H1 (cell line): Measurements from ENCODE around the gene DSC3. TPM values are rescaled to one million over a fixed set of nuclear protein-coding genes. Genes with fewer than 3 reads are reported as not detected.

Source experiments
- CTCF ChIA-PET: fragments of 300-600 bp; sonication (Branson Sonifier 250); formaldehyde crosslinking; loops from one replicate; lab custom pipeline; 2021; ENCODE audit not compliant: partially characterized antibody; lab: Charles Lee
- POLR2A ChIA-PET: fragments of 300-600 bp; sonication (Branson Sonifier 250); formaldehyde crosslinking; loops from one replicate; lab custom pipeline; 2021; ENCODE audit warnings: inconsistent platforms; ENCODE audit not compliant: partially characterized antibody; lab: Charles Lee
- DNase-seq, 2 experiments: peaks; one replicate each; pipeline versions ENCODE4 v3.0.0 to v3.0.0-alpha.2; 2010 to 2022; ENCODE audit warnings: low spot score in 2 of 2, low read depth in 1 of 2, mixed read lengths in 1 of 2
- FAIRE-seq: peaks from 2 replicates; lab custom pipeline; 2011; peaks lifted over from hg19 to GRCh38; lab: Jason Lieb, UNC
- H2AFZ ChIP-seq: 2 replicates; pipeline ENCODE4 v1.8.1; 2012; ENCODE audit warnings: low read length, inconsistent platforms
- H2AK5ac ChIP-seq: 2 replicates; pipeline ENCODE4 v1.6.1; 2013; ENCODE audit warnings: low read depth, low read length
- H2BK120ac ChIP-seq: replicated peaks from 2 replicates; pipeline ENCODE3; 2013; ENCODE audit warnings: low read depth, low read length, inconsistent platforms
- H2BK12ac ChIP-seq: 2 replicates; pipeline ENCODE4 v1.6.1; 2013; ENCODE audit warnings: low read depth, low read length
- H2BK15ac ChIP-seq: 2 replicates; pipeline ENCODE4 v1.6.1; 2013; ENCODE audit warnings: low read length
- H2BK20ac ChIP-seq: 2 replicates; pipeline ENCODE4 v1.6.1; 2013; ENCODE audit warnings: low read length
- H2BK5ac ChIP-seq: 2 replicates; pipeline ENCODE4 v1.6.1; 2013; ENCODE audit warnings: low read depth, low read length
- H3K14ac ChIP-seq: 2 replicates; pipeline ENCODE4 v1.6.1; 2013; ENCODE audit warnings: inconsistent platforms; ENCODE audit not compliant: insufficient read length
- H3K18ac ChIP-seq: 2 replicates; pipeline ENCODE4 v1.6.1; 2013; ENCODE audit warnings: low read length; ENCODE audit errors: extremely low read depth
- H3K23ac ChIP-seq: 2 replicates; pipeline ENCODE4 v1.6.1; 2013; ENCODE audit warnings: inconsistent platforms; ENCODE audit not compliant: insufficient read length
- H3K23me2 ChIP-seq: 2 replicates; pipeline ENCODE4 v1.6.1; 2013; ENCODE audit warnings: low read depth, low read length
- H3K27ac ChIP-seq: 2 replicates; pipeline ENCODE4 v1.6.1; 2011; ENCODE audit warnings: low read depth, low read length, inconsistent platforms
- H3K27me3 ChIP-seq, 4 experiments: replicated peaks in 1 of 4; 1 replicate in 1 of 4; 2 replicates in 3 of 4; pipeline versions ENCODE4 v1.6.1 to v1.8.1; 2011 to 2013; ENCODE audit warnings: low read length in 3 of 4, mild to moderate bottlenecking in 3 of 4, inconsistent platforms in 2 of 4, mixed read lengths in 2 of 4, moderate library complexity in 1 of 4; ENCODE audit not compliant: control insufficient read depth in 3 of 4, insufficient read depth in 3 of 4; ENCODE audit errors: extremely low read depth in 1 of 4
- H3K36me3 ChIP-seq, 4 experiments: 2 replicates each; pipeline versions ENCODE4 v1.6.1 to v1.8.1; 2011 to 2013; ENCODE audit warnings: mild to moderate bottlenecking in 4 of 4, low read length in 3 of 4, moderate library complexity in 2 of 4, control low read depth in 1 of 4, inconsistent platforms in 1 of 4; ENCODE audit not compliant: insufficient read depth in 4 of 4, control insufficient read depth in 2 of 4
- H3K4ac ChIP-seq: replicated peaks from 2 replicates; pipeline ENCODE3; 2013; ENCODE audit warnings: low read length, low read depth, mixed read lengths, inconsistent platforms; ENCODE audit not compliant: insufficient read length
- H3K4me1 ChIP-seq, 4 experiments: replicated peaks in 1 of 4; 1 replicate in 1 of 4; 2 replicates in 3 of 4; pipeline versions ENCODE4 v1.6.1 to v1.8.1; 2011 to 2013; ENCODE audit warnings: low read length in 3 of 4, inconsistent platforms in 2 of 4, mixed read lengths in 1 of 4; ENCODE audit not compliant: insufficient read depth in 4 of 4, control insufficient read depth in 3 of 4
- H3K4me2 ChIP-seq, 2 experiments: 2 replicates each; pipeline versions ENCODE4 v1.6.1 to v1.8.1; 2011 to 2013; ENCODE audit warnings: low read depth in 2 of 2, low read length in 2 of 2, control low read depth in 1 of 2, inconsistent platforms in 1 of 2, mild to moderate bottlenecking in 1 of 2; ENCODE audit not compliant: insufficient read depth in 1 of 2
- H3K4me3 ChIP-seq, 4 experiments: fragments of 200-600, 300-600 bp in 1 of 4; sonication (generic), shearing (Covaris generic), sonication (Bioruptor Twin) in 1 of 4; 2 replicates each; pipeline versions ENCODE4 v1.5.1 to v1.8.1; 2011 to 2016; ENCODE audit warnings: low read length in 4 of 4, low read depth in 3 of 4, control low read depth in 2 of 4, inconsistent platforms in 2 of 4, mild to moderate bottlenecking in 2 of 4, mixed read lengths in 1 of 4, moderate library complexity in 1 of 4; ENCODE audit not compliant: insufficient read depth in 2 of 4; ENCODE audit errors: extremely low read depth in 1 of 4
- H3K56ac ChIP-seq: replicated peaks from 2 replicates; pipeline ENCODE3; 2013; ENCODE audit warnings: low read depth, mild to moderate bottlenecking, mixed read lengths, low read length, inconsistent platforms; ENCODE audit not compliant: insufficient read length
- H3K79me1 ChIP-seq: 2 replicates; pipeline ENCODE4 v1.6.1; 2013; ENCODE audit warnings: low read depth, low read length, control low read depth
- H3K79me2 ChIP-seq, 2 experiments: 2 replicates each; pipeline versions ENCODE4 v1.6.1 to v1.8.1; 2012 to 2013; ENCODE audit warnings: low read length in 2 of 2, mild to moderate bottlenecking in 2 of 2, inconsistent platforms in 1 of 2; ENCODE audit not compliant: insufficient read depth in 2 of 2, control insufficient read depth in 1 of 2
- H3K9ac ChIP-seq, 4 experiments: replicated peaks in 1 of 4; 1 replicate in 1 of 4; 2 replicates in 3 of 4; pipeline versions ENCODE4 v1.6.1 to v1.8.1; 2011 to 2013; ENCODE audit warnings: low read depth in 3 of 4, low read length in 3 of 4, control low read depth in 2 of 4, mild to moderate bottlenecking in 2 of 4, moderate library complexity in 2 of 4, inconsistent platforms in 1 of 4; ENCODE audit errors: extremely low read depth in 1 of 4
- H3K9me3 ChIP-seq, 2 experiments: 2 replicates each; pipeline versions ENCODE4 v1.6.1 to v1.8.1; 2012 to 2013; ENCODE audit warnings: mild to moderate bottlenecking in 2 of 2, moderate library complexity in 2 of 2, control low read depth in 1 of 2, inconsistent platforms in 1 of 2, low read depth in 1 of 2, low read length in 1 of 2, mixed read lengths in 1 of 2; ENCODE audit not compliant: insufficient read depth in 2 of 2
- H4K20me1 ChIP-seq, 2 experiments: replicated peaks in 1 of 2; 2 replicates each; pipeline versions ENCODE3 to v1.8.1; 2011 to 2013; ENCODE audit warnings: inconsistent platforms in 2 of 2, low read length in 2 of 2, mild to moderate bottlenecking in 1 of 2; ENCODE audit not compliant: insufficient read depth in 2 of 2, control insufficient read depth in 1 of 2
- H4K5ac ChIP-seq: 2 replicates; pipeline ENCODE4 v1.6.1; 2013; ENCODE audit warnings: low read length, low read depth, mixed read lengths, inconsistent platforms; ENCODE audit not compliant: insufficient read length
- H4K8ac ChIP-seq: 2 replicates; pipeline ENCODE4 v1.8.0; 2013; ENCODE audit warnings: mild to moderate bottlenecking, moderate library complexity, low read length, inconsistent platforms; ENCODE audit not compliant: insufficient read depth; ENCODE audit errors: extremely low read depth
- H4K91ac ChIP-seq: replicated peaks from 2 replicates; pipeline ENCODE3; 2013; ENCODE audit warnings: low read length, mixed read lengths, inconsistent platforms; ENCODE audit not compliant: insufficient read length
- EP300 ChIP-seq, 2 experiments: IDR thresholded peaks; 1 replicate in 1 of 2; 2 replicates in 1 of 2; pipeline ENCODE4 v1.6.1; 2011 to 2012; ENCODE audit warnings: low read depth in 2 of 2, low read length in 2 of 2, mild to moderate bottlenecking in 2 of 2, borderline replicate concordance in 1 of 2, inconsistent platforms in 1 of 2, moderate library complexity in 1 of 2
- POU5F1 ChIP-seq: IDR thresholded peaks from 2 replicates; pipeline ENCODE4 v1.6.1; 2011; ENCODE audit warnings: low read depth, mild to moderate bottlenecking, low read length, moderate library complexity
- SP2 ChIP-seq: IDR thresholded peaks from 2 replicates; pipeline ENCODE4 v1.6.1; 2012; ENCODE audit warnings: mild to moderate bottlenecking, low read length, inconsistent platforms
- TAF1 ChIP-seq: IDR thresholded peaks from 2 replicates; pipeline ENCODE4 v1.6.1; 2011; ENCODE audit warnings: mild to moderate bottlenecking, low read depth, low read length
- TBP ChIP-seq: IDR thresholded peaks from 2 replicates; pipeline ENCODE4 v1.6.1; 2011; ENCODE audit warnings: low read depth, low read length, improper control_type of control experiment
- TEAD4 ChIP-seq: IDR thresholded peaks from 2 replicates; pipeline ENCODE4 v1.6.1; 2012; ENCODE audit warnings: low read depth, low read length, inconsistent platforms, mixed read lengths
- WGBS, 2 experiments: shearing (Covaris generic) in 1 of 2; methylation state at CpG; one replicate each; pipeline versions ENCODE4 v1.1.6 to v1.1.7; 2013 to 2015; ENCODE audit warnings: low lambda C conversion rate in 2 of 2, mixed read lengths in 2 of 2, inconsistent platforms in 1 of 2, low coverage in 1 of 2, missing lambda C conversion rate in 1 of 2; ENCODE audit not compliant: insufficient replicate concordance in 2 of 2, insufficient coverage in 1 of 2, insufficient read length in 1 of 2; ENCODE audit errors: extremely low coverage in 1 of 2, missing lambda C conversion rate in 1 of 2; 5-methylcytosine and 5-hydroxymethylcytosine counted together
- polyA plus RNA-seq, 7 experiments: library from polyadenylated mRNA; depleted of rRNA in 3 of 7; stranded (reverse) in 5 of 7; unstranded in 2 of 7; fragments of >200 nt in 5 of 7; fragments of 200-250 nt in 2 of 7; gene quantifications; 1 replicate in 5 of 7; 2 replicates in 1 of 7; 4 replicates in 1 of 7; pipeline versions ENCODE4 v1.2.1 to v1.2.3, GENCODE V29; 2011 to 2013; ENCODE audit warnings: missing spikeins in 2 of 7, mixed read lengths in 2 of 7
- total RNA-seq: library from RNA; stranded (reverse); fragmentation: NEBNext Ultra II Directional; extraction: Animal tissue kit (Norgen Biotek cat#: 25700); gene quantifications from 2 replicates; pipeline ENCODE4 v1.2.1, GENCODE V29; 2021
- TF ChIP-seq, protein P1 (sequence below), 3 experiments: IDR thresholded peaks; 1 replicate in 2 of 3; 2 replicates in 1 of 3; pipeline versions ENCODE4 v1.5.1 to v1.6.1; 2011; ENCODE audit warnings: low read length in 3 of 3, mild to moderate bottlenecking in 3 of 3, inconsistent platforms in 2 of 3, low read depth in 1 of 3, moderate library complexity in 1 of 3; ENCODE audit not compliant: insufficient read depth in 1 of 3; ENCODE audit errors: control extremely low read depth in 1 of 3

Gene DSC3
- total and polyA plus RNA-seq, 2 of the 8 experiments (the other 6 are each of a cell fraction or from before 2014, with no cell fraction given), result 0.70 to 3.7 TPM

DNA sequence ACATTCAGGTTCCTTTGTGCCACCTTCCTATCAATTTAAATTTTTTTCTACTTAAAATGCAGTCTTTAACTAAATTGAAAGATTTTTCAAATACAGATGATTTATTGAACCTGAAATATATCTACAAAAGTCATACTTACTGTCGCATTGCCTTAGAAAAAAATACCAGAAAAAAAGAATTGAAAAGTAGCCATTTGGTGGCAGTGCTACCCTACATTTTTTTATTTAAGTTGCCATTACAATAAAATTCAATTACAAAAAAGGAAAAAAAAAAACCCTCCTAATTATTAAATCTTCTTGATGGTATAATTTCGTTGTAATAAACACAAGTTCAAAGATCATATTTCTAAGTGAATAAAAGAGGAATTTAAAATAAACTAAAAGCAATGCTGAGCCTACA is 43.4 kb downstream of the DSC3 start:
- Histone ChIP-seq H4K8ac (no peak overlapping the region), H3K9me3 (no peaks in the 10 kb centered on the region), H3K79me2 (no peaks in the 10 kb centered on the region), H2AFZ (no peak overlapping the region), H3K27me3 (no peaks in the 10 kb centered on the region), H3K4me1 (no peaks in the 10 kb centered on the region), H2AK5ac (no peak overlapping the region), H3K56ac (no peak overlapping the region), H4K20me1 (no peaks in the 10 kb centered on the region), H3K36me3 (no peaks in the 10 kb centered on the region), H3K18ac (no peak overlapping the region), H4K91ac (no peak overlapping the region), H3K4me3 (no peak overlapping the region), H3K9ac (no peak overlapping the region), H2BK12ac (no peak overlapping the region), H2BK5ac (no peak overlapping the region), H3K27ac (no peak overlapping the region), H2BK120ac (no peak overlapping the region), H4K5ac (no peak overlapping the region), H2BK20ac (no peak overlapping the region), H2BK15ac (no peak overlapping the region), H3K23me2 (no peaks in the 10 kb centered on the region), H3K4me2 (no peak overlapping the region), H3K23ac (no peak overlapping the region), H3K79me1 (no peaks in the 10 kb centered on the region), H3K4ac (no peak overlapping the region), H3K14ac (no peak overlapping the region)
- DNase-seq (no peak), FAIRE-seq (no peak)
- no peak for TF ChIP-seq TBP
- no peak for TF ChIP-seq SP2
- no peak for TF ChIP-seq POU5F1
- TF ChIP-seq TAF1, result no peak
- no peak for TF ChIP-seq EP300 (IDR thresholded peaks at IDR 0.05; ENCODE audit: borderline replicate concordance in 1 of 2, low read depth in 2 of 2, low read length in 2 of 2)
- TF ChIP-seq TEAD4, result no peak
- TF ChIP-seq, protein P1, sequence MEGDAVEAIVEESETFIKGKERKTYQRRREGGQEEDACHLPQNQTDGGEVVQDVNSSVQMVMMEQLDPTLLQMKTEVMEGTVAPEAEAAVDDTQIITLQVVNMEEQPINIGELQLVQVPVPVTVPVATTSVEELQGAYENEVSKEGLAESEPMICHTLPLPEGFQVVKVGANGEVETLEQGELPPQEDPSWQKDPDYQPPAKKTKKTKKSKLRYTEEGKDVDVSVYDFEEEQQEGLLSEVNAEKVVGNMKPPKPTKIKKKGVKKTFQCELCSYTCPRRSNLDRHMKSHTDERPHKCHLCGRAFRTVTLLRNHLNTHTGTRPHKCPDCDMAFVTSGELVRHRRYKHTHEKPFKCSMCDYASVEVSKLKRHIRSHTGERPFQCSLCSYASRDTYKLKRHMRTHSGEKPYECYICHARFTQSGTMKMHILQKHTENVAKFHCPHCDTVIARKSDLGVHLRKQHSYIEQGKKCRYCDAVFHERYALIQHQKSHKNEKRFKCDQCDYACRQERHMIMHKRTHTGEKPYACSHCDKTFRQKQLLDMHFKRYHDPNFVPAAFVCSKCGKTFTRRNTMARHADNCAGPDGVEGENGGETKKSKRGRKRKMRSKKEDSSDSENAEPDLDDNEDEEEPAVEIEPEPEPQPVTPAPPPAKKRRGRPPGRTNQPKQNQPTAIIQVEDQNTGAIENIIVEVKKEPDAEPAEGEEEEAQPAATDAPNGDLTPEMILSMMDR (IDR thresholded peaks at IDR 0.05; ENCODE audit: control extremely low read depth in 1 of 3, insufficient read depth in 1 of 3, low read depth in 1 of 3, low read length in 3 of 3), result peak in 1 of 3 experiments; percentile 8; a peak in 1 of 4 replicates
- ChIA-PET POLR2A (no interaction called here), CTCF (interaction anchor here (0.5 to 1.2 kb wide), 4 partner anchors 17 to 515 kb away, joined by 3 to 4 read pairs (median 3); no protein-coding TSS in a partner anchor)
- 65% methylated on average over 2 of the region's 2 CpGs; no CpG with 5 or more reads in 1 of the 2 experiments for WGBS, 2 experiments
